HEK293T (cell line): ENCODE measurements around the gene ANKRD44.

Experiments used
- ARNT ChIP-seq: fragments of 450-650 bp; IDR thresholded peaks from 2 replicates; pipeline ENCODE4 v1.6.1; 2017; ENCODE audit warnings: mild to moderate bottlenecking
- BHLHE40 ChIP-seq: fragments of 450-650 bp; IDR thresholded peaks from 2 replicates; pipeline ENCODE4 v1.6.1; 2016; ENCODE audit warnings: mild to moderate bottlenecking, moderate library complexity, borderline replicate concordance
- ELF4 ChIP-seq: fragments of 450-650 bp; IDR thresholded peaks from 2 replicates; pipeline ENCODE4 v1.6.1; 2017; ENCODE audit warnings: antibody characterized with exemption
- FOXA1 ChIP-seq: fragments of 450-650 bp; IDR thresholded peaks from 2 replicates; pipeline ENCODE4 v1.6.1; 2016; ENCODE audit warnings: mild to moderate bottlenecking
- FOXK2 ChIP-seq: fragments of 450-650 bp; IDR thresholded peaks from 2 replicates; pipeline ENCODE4 v1.6.1; 2016; ENCODE audit warnings: mild to moderate bottlenecking
- FOXM1 ChIP-seq: fragments of 450-650 bp; IDR thresholded peaks from 2 replicates; pipeline ENCODE4 v1.6.1; 2017; ENCODE audit warnings: mild to moderate bottlenecking, borderline replicate concordance
- L3MBTL2 ChIP-seq: fragments of 450-650 bp; conservative IDR thresholded peaks from 2 replicates; pipeline ENCODE4 v1.6.1; 2016; ENCODE audit warnings: mild to moderate bottlenecking
- LEF1 ChIP-seq: fragments of 450-650 bp; IDR thresholded peaks from 2 replicates; pipeline ENCODE4 v1.6.1; 2017; ENCODE audit warnings: mild to moderate bottlenecking, borderline replicate concordance
- NFRKB ChIP-seq: fragments of 450-650 bp; IDR thresholded peaks from 2 replicates; pipeline ENCODE4 v1.6.1; 2016; ENCODE audit warnings: mild to moderate bottlenecking, moderate library complexity
- SUZ12 ChIP-seq: fragments of 450-650 bp; IDR thresholded peaks from 2 replicates; pipeline ENCODE4 v1.6.1; 2016; ENCODE audit warnings: mild to moderate bottlenecking
- ZNF384 ChIP-seq: fragments of 450-650 bp; IDR thresholded peaks from 2 replicates; pipeline ENCODE4 v1.6.1; 2016

GRCh38 chr2:197097578-197098366 is 212.8 kb downstream of the ANKRD44 start:
- TF ChIP-seq FOXA1: no peak
- no peak for TF ChIP-seq SUZ12
- no peak for TF ChIP-seq FOXM1
- no peak for TF ChIP-seq LEF1
- TF ChIP-seq NFRKB: no peak
- no peak for TF ChIP-seq FOXK2
- TF ChIP-seq ARNT: no peak
- TF ChIP-seq BHLHE40: no peak
- TF ChIP-seq ELF4: no peak
- no peak for TF ChIP-seq L3MBTL2
- no peak for TF ChIP-seq ZNF384
